B cell (primary cell): Measurements from ENCODE around the gene PTPRG. TPM values are rescaled to one million over a fixed set of nuclear protein-coding genes. Genes with fewer than 3 reads are reported as not detected.

Experiments used
- ATAC-seq: fragments of 200-7000 bp; cut with Tn5 transposase; one replicate; pipeline ENCODE4 v1.10.0; 2021; ENCODE audit warnings: low read depth, mild to moderate bottlenecking, moderate number of reproducible peaks, moderate library complexity
- CTCF ChIA-PET: fragments of 350-600 bp; sonication (Branson Sonifier 250); formaldehyde crosslinking; loops from one replicate; lab custom pipeline; 2021; ENCODE audit warnings: antibody characterized with exemption, inconsistent platforms; lab: Charles Lee
- POLR2A ChIA-PET: fragments of 350-600 bp; sonication (Branson Sonifier 250); formaldehyde crosslinking; loops from one replicate; lab custom pipeline; 2021; ENCODE audit warnings: antibody characterized with exemption; lab: Charles Lee
- DNase-seq: peaks from one replicate; pipeline ENCODE4 v3.0.0; 2013
- H2AFZ ChIP-seq: 2 replicates; pipeline ENCODE4 v1.6.1; 2012; ENCODE audit warnings: mild to moderate bottlenecking, low read depth, low read length; ENCODE audit not compliant: insufficient read depth, poor library complexity, severe bottlenecking
- H3K27ac ChIP-seq, 2 donors: 1 replicate in 1 of 2; 2 replicates in 1 of 2; pipeline ENCODE4 v1.5.1; 2012 to 2013; ENCODE audit warnings: low read length in 2 of 2, mild to moderate bottlenecking in 2 of 2, moderate library complexity in 1 of 2
- H3K27me3 ChIP-seq, 4 experiments: fragments of 200-600 bp in 1 of 4; sonication (generic) in 1 of 4; replicated peaks in 1 of 4; 1 replicate in 2 of 4; 2 replicates in 2 of 4; pipeline versions ENCODE4 v1.6.1 to v1.7.0; 2013 to 2016; ENCODE audit warnings: low read length in 3 of 4, mild to moderate bottlenecking in 2 of 4, mixed read lengths in 1 of 4, moderate library complexity in 1 of 4; ENCODE audit not compliant: insufficient read depth in 4 of 4, control insufficient read depth in 3 of 4; ENCODE audit errors: control extremely low read depth in 1 of 4
- H3K36me3 ChIP-seq, 2 experiments: replicated peaks in 1 of 2; 1 replicate in 1 of 2; 2 replicates in 1 of 2; pipeline versions ENCODE4 v1.6.1 to v1.7.1; 2013; ENCODE audit warnings: low read length in 1 of 2; ENCODE audit not compliant: insufficient read depth in 2 of 2, control insufficient read depth in 1 of 2; ENCODE audit errors: control extremely low read depth in 1 of 2, extremely low read depth in 1 of 2
- H3K4me1 ChIP-seq, 2 donors: fragments of 200-600 bp in 1 of 2; sonication (generic) in 1 of 2; 1 replicate in 1 of 2; 2 replicates in 1 of 2; pipeline versions ENCODE4 v1.5.1 to v1.6.1; 2013 to 2017; ENCODE audit warnings: low read length in 2 of 2; ENCODE audit not compliant: control insufficient read depth in 2 of 2, insufficient read depth in 2 of 2
- H3K4me2 ChIP-seq: replicated peaks from 2 replicates; pipeline ENCODE3; 2012; ENCODE audit warnings: mild to moderate bottlenecking, low read depth, low read length; ENCODE audit not compliant: poor library complexity, severe bottlenecking
- H3K4me3 ChIP-seq, 5 experiments: fragments of 200-600 bp in 1 of 5; sonication (generic) in 1 of 5; 1 replicate in 3 of 5; 2 replicates in 2 of 5; pipeline versions ENCODE4 v1.5.1 to v1.7.0; 2011 to 2016; ENCODE audit warnings: low read length in 4 of 5, mild to moderate bottlenecking in 4 of 5, low read depth in 2 of 5, control low read depth in 1 of 5, moderate library complexity in 1 of 5; ENCODE audit not compliant: insufficient read depth in 1 of 5; ENCODE audit errors: control extremely low read depth in 1 of 5, extremely low read depth in 1 of 5
- H3K79me2 ChIP-seq: fragments of 200-600 bp; sonication (generic); one replicate; pipeline ENCODE4 v1.6.0; 2016; ENCODE audit warnings: low read length; ENCODE audit not compliant: control insufficient read depth, insufficient read depth
- H3K9ac ChIP-seq: fragments of 200-600 bp; sonication (generic); 2 replicates; pipeline ENCODE4 v1.6.1; 2017; ENCODE audit warnings: mild to moderate bottlenecking, low read length, moderate library complexity
- H3K9me3 ChIP-seq, 3 donors: one replicate each; pipeline versions ENCODE4 v1.6.1 to v1.7.1; 2013; ENCODE audit warnings: low read length in 2 of 3; ENCODE audit not compliant: control insufficient read depth in 2 of 3, insufficient read depth in 1 of 3; ENCODE audit errors: control extremely low read depth in 1 of 3
- H4K20me1 ChIP-seq: 2 replicates; pipeline ENCODE4 v1.6.0; 2012; ENCODE audit warnings: mild to moderate bottlenecking, low read length; ENCODE audit not compliant: insufficient read depth, control insufficient read depth, poor library complexity, severe bottlenecking
- H3K27ac Mint-ChIP-seq: one replicate; pipeline ENCODE4 v1.8.0; 2021; ENCODE audit warnings: mixed read lengths
- H3K27me3 Mint-ChIP-seq: one replicate; pipeline ENCODE4 v1.8.0; 2021; ENCODE audit warnings: mixed read lengths
- H3K4me1 Mint-ChIP-seq: one replicate; pipeline ENCODE4 v1.8.0; 2021; ENCODE audit warnings: mixed read lengths
- H3K4me3 Mint-ChIP-seq: one replicate; pipeline ENCODE4 v1.8.0; 2021; ENCODE audit warnings: mixed read lengths
- H3K9me3 Mint-ChIP-seq: one replicate; pipeline ENCODE4 v1.8.0; 2022; ENCODE audit warnings: mixed read lengths; ENCODE audit not compliant: insufficient read depth
- CTCF ChIP-seq: fragments of 200-600 bp; IDR thresholded peaks from one replicate; pipeline ENCODE4 v1.8.0; 2022; ENCODE audit warnings: antibody characterized with exemption, mild to moderate bottlenecking
- EZH2 ChIP-seq: IDR thresholded peaks from 2 replicates; pipeline ENCODE4 v1.6.1; 2012; ENCODE audit warnings: borderline replicate concordance, low read depth, mild to moderate bottlenecking, moderate library complexity, low read length; ENCODE audit not compliant: insufficient read depth, poor library complexity, severe bottlenecking
- WGBS: methylation state at CpG from one replicate; pipeline ENCODE4 v1.1.5; 2013; ENCODE audit warnings: missing lambda C conversion rate; ENCODE audit not compliant: insufficient coverage; 5-methylcytosine and 5-hydroxymethylcytosine counted together
- intact Hi-C: fragments of 100-400 bp; cut with micrococcal nuclease; formaldehyde crosslinking; loops from one replicate; pipeline ENCODE4 v1.10.0; 2022
- polyA plus RNA-seq: library from polyadenylated mRNA; depleted of rRNA; stranded (reverse); fragments of >200 nt; gene quantifications from 2 replicates; pipeline ENCODE4 v1.2.3, GENCODE V29; 2012
- total RNA-seq, 2 donors: library from RNA; stranded (reverse); fragments of 120-200 nt in 1 of 2; gene quantifications; 1 replicate in 1 of 2; 2 replicates in 1 of 2; pipeline versions ENCODE4 v1.2.3 to v1.2.4, GENCODE V29; 2013 to 2022

Gene PTPRG
- total and polyA plus RNA-seq, 2 donors (not counting 1 experiment from before 2014, with no cell fraction given): 0.12 to 1.3 TPM

DNA sequence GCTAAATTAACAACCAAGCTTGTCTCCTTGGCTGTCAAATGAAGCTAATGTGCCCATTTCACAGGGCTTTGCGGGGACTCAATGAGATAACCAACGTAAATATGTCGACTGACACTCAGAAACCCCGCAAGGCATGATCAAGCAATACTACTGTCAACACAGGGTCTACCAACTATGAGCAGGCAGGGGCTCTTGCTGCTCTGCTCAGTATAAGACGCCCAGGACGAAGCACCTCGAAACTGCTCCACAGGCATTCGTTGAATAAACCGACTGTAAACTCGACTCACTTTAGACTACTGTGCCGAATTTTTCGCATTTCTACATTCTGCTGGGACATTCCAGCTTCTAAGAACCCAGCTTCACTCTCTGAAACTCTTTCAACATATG, 757.0 kb downstream of the PTPRG start:
- intact Hi-C loops: loop anchor here (5.0 kb wide), 1 partner anchor 1066 kb away; the partner anchor contains the start of gene FHIT
- H3K4me3 Mint-ChIP-seq: peak overlapping the region; percentile 97
- no peak overlapping the region for H3K27ac Mint-ChIP-seq
- no peak for ATAC-seq
- H3K9me3 Mint-ChIP-seq: peaks cover 4% of the 10 kb centered on the region
- 48% methylated on average over 12 of the region's 12 CpGs for WGBS
- DNase-seq: no peak
- H4K20me1 ChIP-seq: no peaks in the 10 kb centered on the region
- H2AFZ ChIP-seq: peak overlapping the region; percentile 67
- H3K36me3 ChIP-seq: no peaks in the 10 kb centered on the region
- ChIA-PET POLR2A (no interaction called here), CTCF (interaction anchor here (1.3 kb wide), 1 partner anchor 12 kb away, joined by 3 read pairs; no protein-coding TSS in a partner anchor)
- H3K27me3 Mint-ChIP-seq: peaks cover 19% of the 10 kb centered on the region
- peaks cover 0 to 16% (median 3%) of the 10 kb centered on the region in 4 experiments for H3K27me3 ChIP-seq
- TF ChIP-seq CTCF (no peak), EZH2 (no peak)
- H3K9me3 ChIP-seq: peaks cover 0 to 16% (median 2%) of the 10 kb centered on the region in 3 donors
- peak overlapping the region; percentile 61 for H3K4me2 ChIP-seq
- peaks cover 12% of the 10 kb centered on the region for H3K4me1 Mint-ChIP-seq
- H3K79me2 ChIP-seq: no peaks in the 10 kb centered on the region
- peak overlapping the region in 3 of 5 experiments; percentile 43 to 55 (median 52) for H3K4me3 ChIP-seq
- H3K9ac ChIP-seq: peak overlapping the region; percentile 56
- peaks cover 5 to 9% of the 10 kb centered on the region in 2 donors for H3K4me1 ChIP-seq
- no peak overlapping the region for H3K27ac ChIP-seq

- H3K4me1 ChIP-seq: peaks cover 5 to 9% of the 10 kb centered on the region in 2 donors
- WGBS: 10% methylated on average over 57 of the region's 60 CpGs
- intact Hi-C loops: loop anchor here (5.0 kb wide), 1 partner anchor 1067 kb away; the partner anchor contains the start of gene FHIT
- peaks cover 0 to 16% (median 3%) of the 10 kb centered on the region in 4 experiments for H3K27me3 ChIP-seq
- peak overlapping the region; percentile 61 for H3K4me2 ChIP-seq
- peak overlapping the region in 4 of 5 experiments; percentile 30 to 55 (median 48) for H3K4me3 ChIP-seq
- H2AFZ ChIP-seq: peak overlapping the region; percentile 67
- H3K79me2 ChIP-seq: no peaks in the 10 kb centered on the region
- H3K9ac ChIP-seq: peak overlapping the region; percentile 56
- H3K27ac ChIP-seq: no peak overlapping the region
- TF ChIP-seq EZH2: no peak
- TF ChIP-seq CTCF: no peak
- Mint-ChIP-seq H3K27ac (peak overlapping the region; percentile 94), H3K4me3 (peak overlapping the region; percentile 97), H3K4me1 (peaks cover 12% of the 10 kb centered on the region), H3K9me3 (peaks cover 4% of the 10 kb centered on the region), H3K27me3 (peaks cover 19% of the 10 kb centered on the region)
- CTCF ChIA-PET: interaction anchor here (1.3 kb wide), 1 partner anchor 11 kb away, joined by 3 read pairs; no protein-coding TSS in a partner anchor
- ATAC-seq (peak; percentile 92), DNase-seq (peak; percentile 70)
- POLR2A ChIA-PET: no interaction called here
- no peaks in the 10 kb centered on the region for H4K20me1 ChIP-seq
- H3K36me3 ChIP-seq: no peaks in the 10 kb centered on the region
- peaks cover 0 to 16% (median 2%) of the 10 kb centered on the region in 3 donors for H3K9me3 ChIP-seq
Observed at GRCh38 chr3:62318752-62319569, 757.6 kb downstream of the PTPRG start.
